DMS53 (cell line): ENCODE results near the gene MPPED2.

ENCODE experiments used
- DNase-seq: peaks from one replicate; lab custom pipeline; 2025; lab: John Stamatoyannopoulos, UW

Gene MPPED2

DNA sequence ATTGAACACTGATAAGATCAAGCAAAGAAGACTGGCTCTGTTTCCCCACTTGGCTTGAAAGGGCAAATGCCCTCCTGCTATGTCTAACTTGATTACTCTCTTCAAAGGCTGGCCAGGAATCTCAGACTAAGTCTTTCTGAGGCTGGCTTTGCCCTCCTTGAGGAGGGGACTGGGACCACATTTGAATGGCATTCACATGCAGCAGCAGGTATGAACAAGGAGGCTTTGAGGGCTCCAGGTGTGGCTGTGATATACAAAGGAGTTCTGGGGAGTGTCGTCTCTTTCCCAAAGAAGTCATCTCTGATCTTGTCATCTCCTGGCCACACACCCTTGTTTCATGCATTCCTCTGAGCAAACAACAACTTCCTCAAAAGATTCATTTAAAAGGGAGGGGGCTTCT is 132.4 kb downstream of the MPPED2 start:
- DNase-seq, result no peak

DNA sequence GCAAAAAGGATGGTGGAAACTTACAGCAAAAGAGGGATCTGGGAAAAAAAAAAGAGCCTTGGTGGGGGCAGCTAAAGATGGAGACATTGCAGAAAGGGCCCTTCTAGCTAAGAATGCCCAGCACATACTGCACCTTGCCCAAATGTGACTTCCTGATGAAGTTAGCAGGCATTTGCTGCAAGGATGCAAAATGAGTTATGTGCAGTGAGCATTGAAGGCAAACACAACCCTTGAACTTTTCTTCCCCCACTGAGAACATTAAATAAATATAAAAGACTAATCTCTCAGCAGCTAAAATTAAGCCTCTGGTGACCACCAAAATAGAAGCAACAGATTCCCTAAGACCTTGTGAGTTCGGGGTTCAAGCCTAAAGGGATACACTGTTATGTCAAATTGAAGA is 133.3 kb downstream of the MPPED2 start:
- DNase-seq, result no peak

DNA sequence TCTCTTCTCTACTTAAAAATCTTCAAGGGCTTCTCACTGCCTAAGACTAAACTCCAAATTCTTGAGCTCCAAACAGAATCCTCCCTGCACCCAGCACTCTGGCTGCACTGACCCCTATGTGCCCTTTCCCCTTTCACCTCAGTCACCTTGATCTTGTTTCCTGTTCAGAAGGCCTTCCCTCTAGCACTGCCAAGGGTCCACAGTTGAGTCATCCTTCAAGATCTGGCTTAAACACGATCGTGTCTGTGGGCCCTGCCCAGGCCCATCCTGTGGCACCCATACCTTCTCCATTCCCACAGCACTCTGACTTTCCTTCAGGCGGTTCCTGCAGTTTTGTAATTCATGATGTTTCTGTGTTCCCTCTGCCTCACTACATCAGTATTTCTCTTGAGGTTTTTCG is 134.0 kb downstream of the MPPED2 start:
- no peak for DNase-seq

DNA sequence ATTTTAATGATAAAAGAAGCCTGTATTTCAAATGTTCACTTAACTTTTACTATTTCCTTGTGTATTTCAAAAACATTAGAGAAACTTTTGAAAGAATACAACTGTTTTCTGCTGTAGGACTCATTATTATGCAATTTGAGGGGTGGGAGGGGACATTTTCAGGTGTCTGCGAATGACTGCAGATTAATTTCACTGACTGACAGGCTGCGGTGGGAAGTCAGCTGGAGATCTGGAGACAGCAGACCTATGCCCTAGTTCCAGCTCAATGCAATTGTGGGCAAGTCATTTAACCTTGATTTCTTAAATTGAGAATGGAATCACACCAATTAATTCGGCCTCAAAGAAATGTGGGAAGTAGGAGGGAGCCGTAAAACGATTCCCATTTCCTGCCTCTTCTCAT is 134.5 kb downstream of the MPPED2 start:
- DNase-seq, result no peak

DNA sequence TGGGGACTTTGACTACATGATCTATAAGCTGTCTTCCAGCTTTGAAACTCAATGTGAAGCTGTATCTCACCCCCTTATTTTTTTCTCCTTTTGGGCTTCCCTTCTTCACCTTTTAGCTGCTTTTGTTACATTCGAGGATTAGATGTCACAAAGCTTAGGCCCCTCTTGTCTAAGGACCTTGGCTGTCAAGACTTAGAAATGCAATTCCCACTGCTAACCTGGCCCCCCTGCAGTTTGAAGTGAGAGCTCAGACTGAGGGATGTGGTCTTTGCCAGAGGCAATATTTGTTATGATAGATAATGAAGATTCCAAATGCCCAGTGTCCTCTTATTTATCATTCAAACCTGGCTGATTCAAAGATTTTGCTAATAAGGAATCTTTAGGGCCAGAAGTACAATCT is 135.0 kb downstream of the MPPED2 start:
- DNase-seq, result no peak

DNA sequence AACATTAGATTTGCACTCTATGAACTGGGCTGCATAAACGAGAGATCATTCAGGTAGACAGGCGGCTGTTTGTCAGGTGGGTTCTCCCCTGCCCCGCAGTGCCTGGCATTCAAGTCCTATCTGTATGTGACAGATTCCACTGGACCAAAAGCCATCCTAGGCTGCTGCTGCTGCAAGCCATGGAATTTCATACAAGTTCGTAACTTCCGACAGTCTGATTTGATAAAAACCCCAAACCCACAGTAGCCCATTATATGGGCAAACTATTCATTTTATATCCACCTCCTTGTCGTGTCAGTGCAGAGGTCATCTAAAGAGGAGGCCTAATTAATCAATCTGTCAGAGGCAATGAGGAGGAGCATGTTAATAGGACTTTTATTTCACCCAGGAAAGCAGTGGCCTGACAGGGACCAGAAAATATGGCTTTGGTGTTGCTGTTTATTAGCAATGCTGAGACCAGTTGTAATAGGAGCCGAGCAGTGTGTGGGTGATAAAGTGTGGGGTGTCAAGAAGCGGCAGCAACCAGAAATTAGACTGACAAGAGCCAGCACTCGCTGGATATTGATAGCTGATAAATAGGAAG is 139.0 kb downstream of the MPPED2 start:
- DNase-seq, result no peak

DNA sequence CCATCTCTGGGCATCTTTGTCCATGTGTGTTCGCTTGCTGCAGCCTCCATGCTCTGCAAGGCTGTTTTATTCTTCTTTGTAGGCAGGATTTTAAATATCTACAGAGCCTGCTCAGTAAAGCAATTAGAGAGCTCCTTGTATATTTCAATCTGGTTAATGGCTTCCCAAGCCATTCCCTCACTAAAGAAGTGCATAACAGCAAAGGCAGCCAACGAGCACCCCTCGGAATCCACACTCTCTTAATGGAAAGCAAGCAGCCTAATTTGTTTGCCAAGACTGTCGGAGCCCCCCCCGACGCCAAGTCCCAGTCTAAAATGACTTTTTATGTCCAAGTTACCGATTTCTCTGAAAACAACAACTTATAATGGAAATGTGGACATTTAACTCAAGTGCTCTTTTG is 139.6 kb downstream of the MPPED2 start:
- DNase-seq, result no peak

DNA sequence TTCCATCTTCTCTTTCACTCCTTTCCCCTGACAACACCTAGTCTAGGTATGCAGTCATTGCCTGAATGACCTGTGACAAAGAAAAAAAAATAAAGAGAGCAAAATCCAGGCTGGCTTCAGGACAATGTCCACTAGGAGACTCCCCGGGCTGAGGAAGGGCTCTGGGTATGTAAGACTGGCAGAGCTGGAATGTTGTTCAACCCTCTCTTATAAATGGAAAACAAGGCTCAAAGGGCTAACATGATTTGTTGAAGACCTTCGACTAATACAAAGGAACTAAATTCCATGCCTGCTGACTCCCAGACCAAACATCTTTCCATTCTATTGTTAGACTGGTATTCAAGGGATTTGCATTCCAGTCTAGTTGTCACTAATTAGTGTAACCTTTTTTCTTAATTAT is 141.1 kb downstream of the MPPED2 start:
- DNase-seq, result peak; percentile 5

DNA sequence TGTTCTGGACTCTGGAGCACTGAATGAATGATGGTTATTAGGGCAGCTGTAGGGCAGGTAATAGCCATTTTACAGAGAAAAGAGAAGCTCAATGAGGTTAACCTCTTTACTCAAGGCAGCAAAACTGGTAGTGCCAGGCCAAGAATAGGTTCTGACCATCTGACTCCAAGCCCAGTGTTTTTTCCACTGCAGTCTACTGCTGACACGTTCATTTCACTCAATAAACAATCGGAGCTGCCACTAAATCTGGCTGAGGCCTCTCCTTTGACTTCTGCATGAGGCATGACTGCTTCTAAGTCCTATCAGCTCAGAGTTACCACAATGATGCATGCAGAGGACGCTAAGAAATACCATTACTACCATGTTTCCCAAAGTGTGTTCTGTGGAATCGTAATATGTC is 145.6 kb downstream of the MPPED2 start:
- DNase-seq, result no peak

DNA sequence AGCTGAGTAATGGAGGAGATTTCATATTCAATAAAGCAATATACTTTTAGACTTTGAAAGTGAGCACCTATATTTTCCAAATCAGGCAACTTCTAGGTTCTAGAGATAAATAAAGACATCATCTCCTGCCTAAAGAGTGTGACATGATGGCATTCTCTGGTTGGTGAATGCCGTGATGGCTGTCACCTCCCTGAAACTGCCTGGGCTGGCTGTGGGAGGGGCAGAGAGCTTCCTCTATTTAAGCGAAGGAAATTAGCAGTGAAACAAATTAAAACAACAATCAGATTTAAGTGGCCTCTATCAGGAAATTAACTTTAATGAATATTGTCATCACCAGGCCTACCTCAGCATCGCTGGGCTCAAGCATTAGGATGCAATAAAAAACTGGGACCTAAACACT is 149.4 kb downstream of the MPPED2 start:
- no peak for DNase-seq

DNA sequence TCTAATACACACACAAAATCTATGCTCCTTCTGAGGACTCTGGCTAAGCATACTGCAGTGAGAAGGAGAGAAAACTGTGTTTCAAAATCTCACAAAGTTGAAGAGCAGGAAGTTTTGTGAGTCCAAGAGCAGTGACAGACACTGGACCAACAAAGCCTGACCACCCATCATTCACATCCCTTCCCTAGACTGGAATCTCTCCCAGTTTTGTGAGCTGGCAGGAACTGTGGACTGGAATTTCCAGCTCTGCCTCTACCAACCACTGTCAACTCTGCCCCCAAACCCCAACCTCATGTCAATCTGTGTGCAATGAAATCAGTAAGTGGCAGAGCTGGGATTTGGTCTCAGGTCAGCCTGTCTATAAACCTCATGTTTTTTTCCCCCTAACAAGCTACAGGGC is 150.7 kb downstream of the MPPED2 start:
- DNase-seq, result no peak

DNA sequence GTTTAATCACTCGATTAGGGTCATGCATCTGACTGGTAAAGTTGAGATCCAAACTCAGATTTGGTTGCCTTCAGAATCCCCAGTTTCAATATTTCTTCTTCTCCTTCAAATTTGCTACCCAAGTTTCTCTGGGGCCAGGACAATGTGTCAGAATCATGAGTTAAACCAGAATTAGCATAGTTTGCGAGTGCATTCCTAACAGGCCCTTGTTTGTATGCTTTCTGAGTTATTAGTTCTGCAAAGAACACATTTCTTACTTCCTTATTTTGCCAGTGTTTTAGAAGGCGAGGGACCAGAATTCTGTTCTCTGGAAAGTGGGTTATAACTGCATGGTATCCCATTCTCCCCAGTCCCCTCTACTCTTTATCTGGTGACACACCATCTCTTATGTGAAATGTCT is 151.3 kb downstream of the MPPED2 start:
- no peak for DNase-seq

DNA sequence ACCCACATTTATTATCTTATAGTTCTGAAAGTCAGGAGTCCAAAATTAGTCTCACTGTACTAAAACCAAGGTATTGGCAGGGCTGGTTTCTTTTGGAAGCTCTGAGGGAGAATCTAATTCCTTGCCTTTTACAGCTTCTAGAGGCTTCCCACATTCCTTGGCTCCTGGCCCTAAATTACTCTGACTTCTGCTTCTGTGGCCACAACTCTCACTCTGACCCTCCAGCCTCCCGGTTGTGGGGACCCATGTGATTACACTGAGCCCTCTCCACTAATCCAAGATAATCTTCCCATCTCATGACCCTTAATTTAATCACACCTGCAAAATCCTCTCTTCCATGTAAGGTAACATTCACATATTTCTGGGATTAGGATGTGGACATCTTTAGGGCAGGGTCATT is 152.3 kb downstream of the MPPED2 start:
- DNase-seq, result no peak

DNA sequence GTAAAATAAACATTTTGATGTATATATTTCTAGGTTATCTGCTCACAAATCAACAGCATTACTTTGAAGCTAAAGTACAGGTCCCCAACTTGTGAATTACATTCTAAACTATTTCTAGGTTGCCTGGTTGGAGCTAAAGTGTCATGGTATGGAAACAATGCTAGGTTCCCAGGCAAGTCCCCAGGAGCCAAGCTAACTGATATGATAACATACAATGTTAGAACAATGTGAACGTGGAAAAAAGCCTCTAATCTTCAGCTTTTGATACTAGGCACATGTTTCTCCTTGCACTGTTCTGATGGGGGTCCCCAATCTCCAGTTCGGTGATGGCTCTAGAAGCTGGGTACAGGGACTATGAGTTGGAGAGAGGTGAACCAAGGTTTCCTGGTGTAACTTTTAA is 153.4 kb downstream of the MPPED2 start:
- no peak for DNase-seq

DNA sequence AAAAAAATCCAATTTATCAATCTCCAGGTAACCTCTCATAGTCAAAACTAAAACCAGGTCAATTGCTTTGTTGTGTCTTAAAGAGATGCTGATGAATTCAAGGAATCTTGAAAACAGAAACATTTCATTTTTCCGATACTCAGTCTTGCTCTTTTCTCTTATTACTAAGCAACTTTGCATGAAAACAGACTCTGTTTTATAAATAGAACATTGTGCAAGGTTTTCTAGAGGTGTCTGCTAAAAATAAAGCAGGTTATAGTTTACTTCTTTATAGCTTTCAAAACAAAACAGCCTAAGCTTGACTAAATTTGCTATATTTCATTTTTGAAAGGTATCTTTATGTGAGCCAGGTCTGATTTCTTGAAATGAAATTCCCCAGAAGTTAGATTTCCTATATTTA is 154.0 kb downstream of the MPPED2 start:
- no peak for DNase-seq

DNA sequence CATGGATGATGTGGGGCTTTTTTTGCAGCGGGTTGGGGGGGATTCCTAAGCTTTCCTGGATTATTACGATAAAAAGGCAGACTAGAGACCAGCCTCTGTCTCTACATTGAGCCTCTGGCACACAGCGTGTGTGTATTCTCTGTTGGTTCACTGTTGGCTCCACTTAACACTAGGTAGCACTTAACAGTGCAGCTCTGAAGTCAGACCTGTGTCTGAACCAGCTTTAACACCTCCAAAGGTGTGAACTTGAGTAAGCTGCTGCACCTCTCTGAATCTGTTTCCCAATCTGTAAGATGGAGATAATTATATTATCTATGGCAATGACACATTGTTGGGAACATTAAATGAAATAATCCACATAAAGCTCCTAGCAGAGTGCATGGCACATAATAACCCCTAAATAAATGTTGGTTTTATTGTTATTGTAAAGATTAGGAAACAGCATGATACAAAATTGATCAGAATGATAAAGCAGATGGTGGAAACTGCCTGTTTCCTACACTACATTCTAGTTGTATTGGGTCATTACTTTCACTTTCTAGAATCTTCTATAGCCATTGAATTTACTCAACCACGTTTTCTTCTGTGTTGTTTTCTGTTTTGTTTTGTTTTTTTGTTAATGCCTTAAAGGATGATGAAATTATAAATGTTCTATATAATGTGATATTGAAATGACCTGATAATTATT is 154.9 kb downstream of the MPPED2 start:
- DNase-seq, result no peak

DNA sequence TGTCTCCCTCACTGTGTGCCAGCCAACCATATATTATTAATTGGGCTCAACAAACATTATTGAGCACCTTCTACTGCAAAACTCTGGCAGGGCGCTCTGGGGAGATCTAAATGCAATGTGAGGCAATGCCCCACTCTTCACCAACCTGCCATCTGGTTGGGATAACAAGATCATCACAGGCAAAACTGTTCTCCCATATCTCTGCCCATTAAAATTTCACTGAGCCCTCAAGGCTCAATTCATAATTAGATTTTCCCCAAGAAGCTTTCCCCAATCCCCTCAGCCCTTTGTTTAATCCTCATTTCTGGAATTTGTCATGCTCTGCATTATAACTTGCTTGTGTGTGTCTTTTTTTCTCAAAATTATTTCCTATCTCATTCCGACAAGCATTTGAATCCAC is 156.6 kb downstream of the MPPED2 start:
- DNase-seq, result no peak

DNA sequence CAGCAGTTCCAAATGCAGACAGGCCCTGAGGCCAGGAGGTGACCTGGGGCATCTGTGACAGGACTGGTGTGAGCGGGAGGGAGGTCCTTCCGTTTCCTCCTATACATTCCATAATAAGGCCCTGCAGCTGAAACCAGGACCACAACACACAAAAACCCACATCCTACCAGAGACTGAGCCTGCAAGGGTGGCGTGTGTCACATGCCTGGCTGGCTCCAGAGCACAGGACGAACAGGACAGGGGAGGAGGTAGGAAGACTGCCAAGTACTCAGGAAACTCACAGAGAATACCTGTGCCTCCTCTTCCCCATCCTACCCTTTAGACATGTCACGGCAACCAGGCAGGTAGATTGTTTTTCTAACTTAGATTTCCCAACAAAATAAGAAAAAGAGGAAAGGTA is 159.4 kb downstream of the MPPED2 start:
- DNase-seq, result no peak

DNA sequence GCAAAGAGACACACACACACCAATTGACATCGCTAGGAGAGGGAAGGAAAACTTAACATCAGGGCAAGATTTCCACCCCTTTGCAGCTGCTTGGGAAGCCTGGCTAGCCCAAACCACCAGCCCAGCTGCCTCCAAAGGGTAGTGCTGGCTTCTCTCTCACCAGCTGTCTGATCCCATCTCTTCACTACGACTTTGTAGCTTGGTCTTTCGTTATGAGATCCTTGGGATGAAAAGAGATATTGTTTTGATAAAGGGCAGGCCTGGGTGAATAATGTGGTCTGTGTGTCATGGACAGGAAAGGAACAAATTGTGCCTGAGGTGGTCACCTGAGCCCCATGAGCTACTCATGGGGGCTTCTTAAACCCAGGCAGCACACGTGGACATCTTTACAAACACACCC is 161.3 kb downstream of the MPPED2 start:
- no peak for DNase-seq

DNA sequence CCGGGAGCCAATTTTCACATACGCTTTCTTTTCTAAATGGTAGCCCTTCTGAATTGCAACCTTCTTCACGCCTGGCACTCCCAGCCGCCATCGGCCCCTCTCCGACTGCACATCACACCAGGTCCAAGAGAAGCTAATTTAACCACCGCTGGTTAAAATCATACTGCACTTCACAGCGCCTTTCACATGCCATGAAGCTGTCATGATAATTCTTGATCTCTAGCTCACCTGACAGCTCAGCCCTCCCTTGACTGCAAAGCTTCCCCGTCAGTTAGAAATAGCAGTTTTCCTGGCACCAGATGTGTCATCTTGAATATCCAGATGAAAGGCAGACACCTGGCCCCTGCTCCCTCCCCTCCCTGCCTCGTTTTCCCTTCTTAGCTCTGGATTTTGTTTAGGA is 161.8 kb downstream of the MPPED2 start:
- no peak for DNase-seq

DNA sequence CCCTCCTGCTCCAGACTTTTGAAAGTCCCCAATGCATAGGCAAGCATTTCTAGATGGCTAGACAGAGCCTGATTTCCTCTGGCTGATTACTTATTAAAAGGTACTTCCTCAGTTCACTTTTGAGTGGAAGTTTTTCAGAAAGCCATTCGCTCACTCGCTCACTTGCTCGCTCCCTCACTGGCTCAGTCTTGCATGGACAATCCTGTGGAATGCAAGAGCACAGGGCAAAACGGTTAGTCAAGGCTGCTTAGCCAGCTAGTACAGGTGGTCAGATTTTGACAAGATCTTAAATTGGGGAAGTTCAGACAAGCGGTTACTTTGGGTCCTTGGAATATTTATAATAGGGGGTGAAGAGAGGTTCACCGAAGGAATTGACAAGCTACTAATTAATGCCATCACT is 162.3 kb downstream of the MPPED2 start:
- DNase-seq, result no peak

DNA sequence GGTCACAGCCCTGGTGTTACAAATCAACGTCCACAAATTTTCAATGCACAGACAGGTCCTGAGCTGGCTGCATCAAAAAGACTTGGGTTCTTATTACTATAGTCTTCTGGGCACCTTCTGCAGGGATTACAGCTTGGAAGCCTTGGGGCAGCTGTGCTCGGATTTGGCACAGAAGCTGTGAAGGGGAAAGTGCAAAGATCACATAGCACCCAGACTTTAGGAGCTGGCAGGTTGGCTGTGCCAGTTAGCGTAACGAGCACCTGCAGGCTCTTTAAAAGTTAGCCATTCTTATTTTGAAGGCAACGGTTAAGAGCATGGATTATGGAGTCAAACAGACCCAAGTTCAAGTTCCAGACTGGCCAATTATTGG is 162.9 kb downstream of the MPPED2 start:
- DNase-seq, result no peak

DNA sequence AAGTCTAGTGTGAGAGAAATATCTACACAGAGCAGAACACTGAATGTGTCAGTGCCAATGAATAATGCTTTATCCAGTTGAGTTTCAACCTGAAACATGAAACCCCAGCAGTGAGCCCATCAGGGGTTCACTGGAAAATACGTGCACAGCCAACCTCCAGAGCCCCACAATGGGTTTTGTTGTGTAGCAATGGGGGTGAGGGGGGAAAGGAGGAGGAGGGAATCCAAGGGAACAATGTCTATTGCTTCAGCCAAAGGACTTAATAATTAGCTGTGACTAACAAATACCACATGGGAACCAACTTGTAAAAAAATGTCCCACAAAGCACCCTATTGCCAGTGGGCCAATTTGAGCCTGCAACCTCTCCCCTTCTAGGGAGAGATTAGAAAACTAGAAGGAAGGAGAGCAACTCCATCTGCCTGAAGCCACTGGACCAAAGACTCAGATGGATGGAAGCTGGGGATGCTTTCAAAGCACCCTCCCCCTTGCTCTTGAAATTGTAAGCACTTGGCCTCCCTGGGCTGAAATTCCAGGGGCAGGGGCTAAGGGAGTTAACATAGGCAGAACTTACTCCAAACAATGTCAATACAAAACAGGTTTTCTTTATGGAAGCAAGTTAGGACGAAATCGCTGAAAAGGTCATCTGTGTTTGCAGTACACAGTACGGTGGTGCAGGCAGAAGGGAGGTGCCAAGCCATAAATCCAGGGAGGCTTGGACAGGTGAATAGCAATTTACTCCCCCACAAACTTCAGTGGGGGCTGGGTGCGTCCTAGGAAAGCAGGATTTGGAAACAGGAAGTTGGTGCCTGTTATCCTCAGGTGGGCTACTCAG is 163.5 kb downstream of the MPPED2 start:
- no peak for DNase-seq
